Kidney (tissue), 14 donors: Measurements from ENCODE around the gene TCF7L2. TPM values are rescaled to one million over a fixed set of nuclear protein-coding genes. Genes with fewer than 3 reads are reported as not detected.

ENCODE experiments used
- DNase-seq, 5 donors: peaks; one replicate each; pipeline ENCODE4 v3.0.0-alpha.2; 2013 to 2020
- FAIRE-seq: peaks from 2 replicates; lab custom pipeline; 2012; peaks lifted over from hg19 to GRCh38; lab: Jason Lieb, UNC
- H3K27ac ChIP-seq, 2 donors: one replicate each; pipeline ENCODE4 v1.7.0; 2013; ENCODE audit warnings: low read depth in 2 of 2, low read length in 2 of 2, inconsistent platforms in 1 of 2
- H3K27me3 ChIP-seq: one replicate; pipeline ENCODE4 v1.7.1; 2013; ENCODE audit warnings: low read length, inconsistent platforms; ENCODE audit not compliant: control insufficient read depth, insufficient read depth
- H3K36me3 ChIP-seq, 3 donors: one replicate each; pipeline versions ENCODE4 v1.7.0 to v1.7.1; 2013; ENCODE audit warnings: low read length in 3 of 3, control low read depth in 1 of 3, inconsistent platforms in 1 of 3; ENCODE audit not compliant: insufficient read depth in 3 of 3, control insufficient read depth in 2 of 3
- H3K4me1 ChIP-seq, 3 donors: one replicate each; pipeline versions ENCODE4 v1.7.0 to v1.7.1; 2013; ENCODE audit warnings: low read length in 3 of 3, inconsistent platforms in 1 of 3, low read depth in 1 of 3; ENCODE audit not compliant: control insufficient read depth in 2 of 3, insufficient read depth in 2 of 3
- H3K4me3 ChIP-seq, 3 donors: one replicate each; pipeline versions ENCODE4 v1.7.0 to v1.8.1; 2013; ENCODE audit warnings: low read length in 3 of 3, control low read depth in 1 of 3, inconsistent platforms in 1 of 3
- H3K9ac ChIP-seq, 3 donors: one replicate each; pipeline versions ENCODE4 v1.7.0 to v1.7.1; 2013; ENCODE audit warnings: low read length in 3 of 3, control low read depth in 1 of 3, inconsistent platforms in 1 of 3
- H3K9me3 ChIP-seq, 3 donors: one replicate each; pipeline versions ENCODE4 v1.7.0 to v1.7.1; 2013; ENCODE audit warnings: low read length in 3 of 3, control low read depth in 1 of 3, inconsistent platforms in 1 of 3; ENCODE audit not compliant: control insufficient read depth in 2 of 3, insufficient read depth in 1 of 3
- intact Hi-C: fragments of 100-400 bp; cut with DNase I; formaldehyde crosslinking; loops from one replicate; pipeline ENCODE4 v1.11.1; 2022
- polyA plus RNA-seq: library from polyadenylated mRNA; stranded (reverse); fragments of 350-450 nt; fragmentation: Illumina TruSeq; extraction: RNeasy Lipid Tissue Mini Kit (QIAGEN cat#74804); gene quantifications from one replicate; pipeline ENCODE4 v1.2.3, GENCODE V29; 2014; ENCODE audit warnings: low read depth, low replicate concordance; ENCODE audit not compliant: insufficient read depth
- total RNA-seq: library from RNA; stranded (reverse); fragmentation: NEBNext Ultra II Directional; extraction: Animal tissue kit (Norgen Biotek cat#: 25700); gene quantifications from one replicate; pipeline ENCODE4 v1.2.1, GENCODE V29; 2021
- TF ChIP-seq, protein P1 (sequence below): IDR thresholded peaks from 3 replicates; pipeline ENCODE4 v1.5.1; 2012; ENCODE audit warnings: mild to moderate bottlenecking, moderate library complexity, borderline replicate concordance; ENCODE audit not compliant: insufficient read depth; ENCODE audit errors: extremely low read depth
- donor health status: control.
- donor health status: control.
- donor health status: control.
- donor health status: control.
- donor health status: control.
- donor health status: DM: yes; HTN: yes; CAD: no.
- donor health status: Normal renal cell carcinoma (clear cell type).

Gene TCF7L2
- total and polyA plus RNA-seq, 2 donors from 2014 or later, result 6.5 to 32.4 TPM

DNA sequence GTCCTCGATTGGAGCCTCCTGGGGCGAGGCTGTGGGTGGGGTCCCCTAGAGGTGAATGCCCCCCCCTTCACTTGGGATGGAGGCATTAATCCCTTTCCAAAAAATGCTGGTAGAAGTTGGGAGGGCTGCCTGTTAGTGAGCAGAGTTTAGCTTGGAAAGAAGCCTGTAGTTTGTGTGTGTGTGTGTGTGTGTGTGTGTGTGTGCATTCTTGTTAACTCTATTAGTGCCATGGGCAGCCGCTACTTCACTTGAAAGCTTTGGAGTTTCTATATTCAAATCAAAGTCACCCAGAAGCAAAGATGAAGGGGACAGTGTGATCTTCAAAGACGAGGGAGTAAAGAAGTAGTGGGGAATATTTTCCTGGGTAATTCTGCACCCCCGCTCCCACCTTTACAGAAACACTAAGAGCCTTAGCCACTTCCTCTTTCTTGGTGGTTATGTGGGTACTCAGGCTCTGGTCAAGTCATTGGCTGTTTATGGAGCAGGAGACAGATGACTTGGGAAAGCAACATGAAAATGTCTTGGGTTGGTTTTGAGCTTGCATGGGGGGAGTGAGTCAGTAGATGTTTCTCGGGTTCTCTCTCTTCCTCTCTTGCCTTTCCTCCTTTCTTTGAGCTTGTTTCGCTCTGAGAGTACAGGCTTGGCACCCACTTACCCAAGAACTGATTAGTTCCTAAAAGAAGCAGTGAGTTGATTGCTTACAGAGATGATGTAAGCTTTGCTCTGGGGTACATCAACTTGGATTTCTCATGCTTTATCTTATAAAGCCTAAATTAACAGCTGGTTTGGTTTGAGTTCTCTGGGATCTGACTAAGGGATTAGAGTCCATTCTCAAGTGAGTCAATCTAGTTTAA, 35.9 kb downstream of the TCF7L2 start:
- TF ChIP-seq, protein P1, sequence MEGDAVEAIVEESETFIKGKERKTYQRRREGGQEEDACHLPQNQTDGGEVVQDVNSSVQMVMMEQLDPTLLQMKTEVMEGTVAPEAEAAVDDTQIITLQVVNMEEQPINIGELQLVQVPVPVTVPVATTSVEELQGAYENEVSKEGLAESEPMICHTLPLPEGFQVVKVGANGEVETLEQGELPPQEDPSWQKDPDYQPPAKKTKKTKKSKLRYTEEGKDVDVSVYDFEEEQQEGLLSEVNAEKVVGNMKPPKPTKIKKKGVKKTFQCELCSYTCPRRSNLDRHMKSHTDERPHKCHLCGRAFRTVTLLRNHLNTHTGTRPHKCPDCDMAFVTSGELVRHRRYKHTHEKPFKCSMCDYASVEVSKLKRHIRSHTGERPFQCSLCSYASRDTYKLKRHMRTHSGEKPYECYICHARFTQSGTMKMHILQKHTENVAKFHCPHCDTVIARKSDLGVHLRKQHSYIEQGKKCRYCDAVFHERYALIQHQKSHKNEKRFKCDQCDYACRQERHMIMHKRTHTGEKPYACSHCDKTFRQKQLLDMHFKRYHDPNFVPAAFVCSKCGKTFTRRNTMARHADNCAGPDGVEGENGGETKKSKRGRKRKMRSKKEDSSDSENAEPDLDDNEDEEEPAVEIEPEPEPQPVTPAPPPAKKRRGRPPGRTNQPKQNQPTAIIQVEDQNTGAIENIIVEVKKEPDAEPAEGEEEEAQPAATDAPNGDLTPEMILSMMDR, result no peak
- Histone ChIP-seq H3K9me3 (no peaks in the 10 kb centered on the region), H3K4me3 (no peak overlapping the region), H3K27ac (no peak overlapping the region), H3K36me3 (no peaks in the 10 kb centered on the region), H3K27me3 (no peaks in the 10 kb centered on the region), H3K9ac (no peak overlapping the region), H3K4me1 (peaks cover 0 to 17% (median 5%) of the 10 kb centered on the region in 3 donors)
- FAIRE-seq, result no peak
- intact Hi-C loops, result no loop called here
- DNase-seq, result peak in 1 of 5 donors; percentile 49

DNA sequence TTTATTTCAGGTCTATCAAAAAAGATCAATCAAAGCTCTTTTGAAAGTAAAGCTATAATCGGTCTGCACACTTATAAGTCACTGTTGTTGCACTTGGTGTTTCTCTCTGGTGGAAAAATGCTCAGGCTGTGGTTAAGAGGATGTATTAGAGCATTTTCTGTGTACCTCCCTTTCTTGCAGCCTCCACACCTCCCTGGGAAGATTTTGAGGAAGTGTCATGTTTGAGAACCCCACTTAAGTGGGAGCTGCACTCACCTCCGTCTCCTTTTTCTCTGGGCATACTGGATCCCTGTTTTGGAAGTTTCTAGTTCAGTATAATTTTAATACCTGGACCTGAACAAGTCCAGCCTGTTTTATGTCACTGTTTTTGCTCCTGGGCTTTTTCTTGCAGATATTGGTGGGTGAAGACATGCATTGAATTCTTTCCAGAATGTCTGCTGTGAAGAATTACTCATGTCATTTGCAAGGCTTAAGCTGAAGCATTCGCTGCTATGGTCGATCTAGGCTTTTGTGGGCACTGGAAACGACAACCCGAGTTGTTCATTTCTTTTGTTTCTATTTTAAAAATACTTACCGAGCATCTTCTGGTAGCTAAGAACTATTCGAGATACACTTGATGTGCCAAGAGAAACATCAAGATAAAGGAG, 36.6 kb downstream of the TCF7L2 start:
- TF ChIP-seq, protein P1, result no peak
- no peak for DNase-seq
- Histone ChIP-seq H3K4me1 (peaks cover 0 to 17% (median 5%) of the 10 kb centered on the region in 3 donors), H3K36me3 (no peaks in the 10 kb centered on the region), H3K9ac (no peak overlapping the region), H3K4me3 (no peak overlapping the region), H3K27ac (no peak overlapping the region), H3K27me3 (no peaks in the 10 kb centered on the region), H3K9me3 (no peaks in the 10 kb centered on the region)
- FAIRE-seq, result no peak
- intact Hi-C loops, result no loop called here

DNA sequence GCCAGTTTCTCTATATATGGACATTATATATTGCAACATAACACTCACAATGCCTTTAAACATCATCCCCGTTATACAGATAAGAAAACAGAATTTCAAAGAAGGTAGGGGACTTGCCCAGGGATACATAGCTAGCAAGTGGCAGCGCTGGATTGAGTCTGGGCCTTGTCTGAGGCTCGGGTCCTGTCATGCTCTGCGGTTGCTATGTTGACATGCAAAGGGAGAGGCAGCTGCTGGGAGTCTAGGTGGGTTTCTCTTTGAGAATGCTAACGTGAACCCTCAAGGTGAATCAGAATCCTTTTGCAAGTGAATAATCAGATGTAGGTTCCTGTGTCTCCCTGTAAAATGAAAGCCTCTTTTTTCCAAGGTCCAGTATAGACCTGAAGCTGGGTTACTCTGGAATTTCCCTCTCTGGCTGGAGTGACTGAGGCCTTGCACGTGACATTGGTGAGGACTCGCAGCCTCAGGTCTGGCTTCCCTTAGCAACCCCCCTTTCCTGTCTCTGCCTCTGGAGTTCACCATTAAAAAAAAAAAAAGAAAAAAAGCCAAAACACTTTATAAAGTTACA, 38.9 kb downstream of the TCF7L2 start:
- no peak for DNase-seq
- FAIRE-seq, result no peak
- no peaks in the 10 kb centered on the region for H3K27me3 ChIP-seq
- TF ChIP-seq, protein P1, result no peak
- H3K36me3 ChIP-seq, result no peaks in the 10 kb centered on the region
- intact Hi-C loops, result no loop called here
- no peak overlapping the region for H3K4me3 ChIP-seq
- no peaks in the 10 kb centered on the region for H3K9me3 ChIP-seq
- H3K4me1 ChIP-seq, result peaks cover 0 to 15% (median 5%) of the 10 kb centered on the region in 3 donors
- no peak overlapping the region for H3K27ac ChIP-seq
- H3K9ac ChIP-seq, result no peak overlapping the region
